GM10266 (cell line): ENCODE data around the gene ACTL6B.
A peak's percentile ranks its signal among the peaks of the same experiment; 100 is the strongest.
"Not testable (repeated sequence)": the region's sequence is repeated elsewhere in the genome, so short reads cannot be mapped to it uniquely, and the experiment has no call there.

Experiments
- DNase-seq: peaks from one replicate; pipeline ENCODE4 v3.0.0; 2012; ENCODE audit errors: extremely low spot score
- TF ChIP-seq, protein P1 (sequence below): IDR thresholded peaks from 2 replicates; pipeline ENCODE4 v1.5.1; 2012; ENCODE audit warnings: mild to moderate bottlenecking, low read depth; ENCODE audit not compliant: control insufficient read depth, insufficient read depth; ENCODE audit errors: missing control alignments

ACTL6B gene

DNA sequence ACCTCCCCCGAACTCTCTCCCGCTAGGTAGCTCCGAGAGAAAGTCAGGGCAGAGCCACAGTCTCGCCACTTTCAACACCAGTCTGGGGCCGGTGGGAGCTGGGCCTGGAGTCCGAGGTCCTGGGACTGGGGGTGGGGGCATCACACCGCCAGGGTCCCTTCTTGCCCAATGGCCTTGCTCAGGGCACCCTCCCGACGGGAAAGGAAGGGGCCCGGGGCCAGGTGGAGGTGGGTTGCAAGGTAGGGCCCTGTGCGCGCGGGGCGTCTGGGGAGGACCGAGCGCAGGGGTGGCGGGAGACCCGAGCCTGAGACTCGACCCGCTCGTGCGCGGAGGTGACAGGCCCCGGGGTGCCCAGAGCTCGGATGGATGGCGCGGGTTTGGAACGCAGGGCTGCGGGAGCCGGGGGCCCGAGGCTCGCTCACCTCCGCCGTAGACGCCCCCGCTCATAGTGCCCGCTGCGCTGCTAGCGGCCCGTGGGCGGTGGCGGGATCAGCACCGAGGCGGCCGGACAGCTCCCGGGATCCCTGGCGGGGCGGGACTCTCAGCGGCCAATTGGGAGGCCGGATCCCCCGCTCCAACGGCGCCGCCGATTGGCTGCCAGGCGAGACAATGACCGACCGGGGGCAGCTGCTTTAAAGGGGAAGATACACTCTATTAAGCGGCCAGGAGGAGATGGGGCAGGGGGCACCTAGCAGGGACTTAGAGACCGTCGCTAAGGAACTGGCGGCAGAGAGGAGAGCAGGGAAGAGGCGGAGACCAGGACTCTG is at the start of gene ACTL6B:
ACTL6B (minus strand) TSS at position 541 of the 767 bp plus-strand sequence; CDS start at position 447, 94 bp downstream.
- TF ChIP-seq, protein P1, sequence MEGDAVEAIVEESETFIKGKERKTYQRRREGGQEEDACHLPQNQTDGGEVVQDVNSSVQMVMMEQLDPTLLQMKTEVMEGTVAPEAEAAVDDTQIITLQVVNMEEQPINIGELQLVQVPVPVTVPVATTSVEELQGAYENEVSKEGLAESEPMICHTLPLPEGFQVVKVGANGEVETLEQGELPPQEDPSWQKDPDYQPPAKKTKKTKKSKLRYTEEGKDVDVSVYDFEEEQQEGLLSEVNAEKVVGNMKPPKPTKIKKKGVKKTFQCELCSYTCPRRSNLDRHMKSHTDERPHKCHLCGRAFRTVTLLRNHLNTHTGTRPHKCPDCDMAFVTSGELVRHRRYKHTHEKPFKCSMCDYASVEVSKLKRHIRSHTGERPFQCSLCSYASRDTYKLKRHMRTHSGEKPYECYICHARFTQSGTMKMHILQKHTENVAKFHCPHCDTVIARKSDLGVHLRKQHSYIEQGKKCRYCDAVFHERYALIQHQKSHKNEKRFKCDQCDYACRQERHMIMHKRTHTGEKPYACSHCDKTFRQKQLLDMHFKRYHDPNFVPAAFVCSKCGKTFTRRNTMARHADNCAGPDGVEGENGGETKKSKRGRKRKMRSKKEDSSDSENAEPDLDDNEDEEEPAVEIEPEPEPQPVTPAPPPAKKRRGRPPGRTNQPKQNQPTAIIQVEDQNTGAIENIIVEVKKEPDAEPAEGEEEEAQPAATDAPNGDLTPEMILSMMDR = no peak
- DNase-seq = no peak

DNA sequence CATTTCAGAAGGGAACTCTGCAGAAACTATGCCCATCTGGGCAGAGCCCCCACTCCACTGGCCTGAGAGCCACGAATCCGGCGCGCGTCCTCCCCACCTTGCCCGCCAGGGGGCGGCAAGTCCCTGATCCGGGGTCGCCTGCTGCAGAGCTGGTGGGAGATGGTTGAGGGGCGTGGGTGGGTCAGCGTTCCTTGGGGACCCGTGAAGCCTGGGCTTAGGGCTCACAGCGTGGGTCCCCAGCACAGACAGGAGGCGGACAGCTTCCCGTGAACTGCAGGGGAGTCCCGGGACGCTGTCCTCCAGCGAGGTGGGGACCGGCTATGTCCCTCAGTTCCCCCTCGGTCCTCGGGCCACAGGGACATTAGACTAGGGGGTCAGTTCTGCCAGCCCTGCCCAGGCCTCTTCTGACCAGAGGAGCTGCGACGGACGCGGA is 49.1 kb upstream of the ACTL6B start:
- peak; percentile 88 for DNase-seq
- TF ChIP-seq, protein P1 = peak; percentile 97

DNA sequence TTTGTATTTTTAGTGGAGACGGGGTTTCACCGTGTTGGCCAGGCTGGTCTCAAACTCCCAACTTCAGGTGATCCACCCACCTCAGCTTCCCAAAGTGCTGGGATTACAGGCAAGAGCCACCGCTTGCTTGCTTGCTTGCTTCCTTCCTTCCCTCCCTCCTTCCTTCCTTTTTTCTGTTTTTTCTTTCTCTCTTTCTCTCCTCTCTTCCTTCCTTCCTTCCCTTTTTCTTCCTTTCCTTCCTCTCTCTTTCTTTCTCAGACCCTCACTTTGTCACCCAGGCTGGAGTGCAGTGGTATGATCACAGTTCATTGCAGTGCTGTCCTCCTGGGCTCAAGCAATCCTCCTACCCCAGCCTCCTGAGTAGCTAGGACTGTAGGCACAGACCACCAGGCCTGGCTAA is 44.8 kb upstream of the ACTL6B start:
- not testable (repeated sequence) for DNase-seq

DNA sequence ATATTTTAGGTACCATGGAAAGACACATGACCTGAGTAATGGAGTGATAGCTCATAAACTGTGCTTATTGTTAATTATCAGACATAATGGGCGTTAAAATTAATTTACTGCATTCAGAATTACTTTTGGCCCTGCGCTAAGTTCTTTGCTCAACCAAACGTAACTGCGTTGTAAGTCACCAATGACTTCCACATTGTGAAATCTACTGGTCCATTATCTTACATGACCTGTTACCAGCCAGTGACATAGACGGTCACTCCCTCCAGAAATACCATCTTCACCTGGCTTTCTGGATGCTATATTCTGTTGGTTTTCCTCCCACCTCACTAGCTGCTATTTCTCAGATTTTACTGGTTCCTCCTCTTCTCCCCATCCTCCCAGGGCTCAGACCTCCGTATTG is 42.8 kb upstream of the ACTL6B start:
- DNase-seq = no peak

DNA sequence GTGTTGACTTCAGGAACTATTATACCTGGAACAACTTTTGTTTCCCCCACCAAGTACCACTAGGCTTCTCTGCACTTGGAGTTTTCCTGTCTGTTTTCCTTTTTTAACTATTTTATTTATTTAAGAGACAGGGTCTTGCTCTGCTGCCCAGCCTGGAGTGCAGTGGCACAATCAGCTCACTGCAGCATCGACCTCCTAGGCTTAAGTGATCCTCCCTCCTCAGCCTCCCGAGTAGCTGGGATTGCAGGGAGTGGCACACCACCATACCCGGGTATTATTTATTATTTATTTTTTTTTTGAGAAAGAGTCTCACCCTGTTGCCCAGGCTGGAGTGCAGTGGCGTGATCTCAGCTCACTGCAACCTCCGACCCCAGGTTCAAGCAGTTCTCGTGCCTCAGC is 39.9 kb upstream of the ACTL6B start:
- no peak for DNase-seq
- TF ChIP-seq, protein P1 = no peak

More for the DNA sequence above, 42.8 kb upstream of the ACTL6B start:
- TF ChIP-seq, protein P1 = no peak

DNA sequence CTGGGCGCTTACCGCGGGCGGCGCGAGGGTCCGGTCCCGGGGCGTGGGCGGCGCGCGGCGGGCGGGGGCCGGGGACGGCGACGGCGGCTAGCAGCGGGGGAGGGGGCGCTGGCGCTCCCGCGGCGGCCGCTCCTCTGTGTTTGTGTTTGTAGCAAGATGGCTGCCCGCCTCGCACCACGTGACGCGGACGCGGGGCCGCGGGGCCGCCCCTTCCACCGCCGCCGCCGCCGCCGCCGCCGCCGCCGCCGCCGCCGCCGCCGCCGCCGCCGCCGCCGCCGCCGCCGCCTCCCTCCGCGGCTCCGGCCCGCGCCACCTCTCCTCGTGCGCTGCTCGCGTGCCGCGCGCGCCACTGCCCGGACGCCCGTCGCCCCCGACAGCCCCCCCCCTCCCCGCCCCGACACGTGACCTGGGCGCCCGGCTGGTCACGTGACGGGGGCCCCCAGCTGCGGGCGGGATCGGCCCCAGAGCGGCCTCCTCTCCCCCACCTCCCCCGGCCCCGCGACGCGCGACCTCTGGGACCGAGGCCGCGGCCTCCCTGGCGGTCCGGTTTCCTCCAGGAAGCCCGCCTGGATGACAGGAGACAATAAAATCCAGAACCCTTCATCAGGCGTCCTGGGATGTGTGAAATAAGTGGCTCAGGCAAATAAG is 38.0 kb upstream of the ACTL6B start, which contains the start of gene GIGYF1:
GIGYF1 (minus strand) TSS at position 153 of the 648 bp plus-strand sequence. CDS start 6,012 bp downstream, outside the sequence.
- TF ChIP-seq, protein P1 = no peak
- DNase-seq = peak; percentile 93

DNA sequence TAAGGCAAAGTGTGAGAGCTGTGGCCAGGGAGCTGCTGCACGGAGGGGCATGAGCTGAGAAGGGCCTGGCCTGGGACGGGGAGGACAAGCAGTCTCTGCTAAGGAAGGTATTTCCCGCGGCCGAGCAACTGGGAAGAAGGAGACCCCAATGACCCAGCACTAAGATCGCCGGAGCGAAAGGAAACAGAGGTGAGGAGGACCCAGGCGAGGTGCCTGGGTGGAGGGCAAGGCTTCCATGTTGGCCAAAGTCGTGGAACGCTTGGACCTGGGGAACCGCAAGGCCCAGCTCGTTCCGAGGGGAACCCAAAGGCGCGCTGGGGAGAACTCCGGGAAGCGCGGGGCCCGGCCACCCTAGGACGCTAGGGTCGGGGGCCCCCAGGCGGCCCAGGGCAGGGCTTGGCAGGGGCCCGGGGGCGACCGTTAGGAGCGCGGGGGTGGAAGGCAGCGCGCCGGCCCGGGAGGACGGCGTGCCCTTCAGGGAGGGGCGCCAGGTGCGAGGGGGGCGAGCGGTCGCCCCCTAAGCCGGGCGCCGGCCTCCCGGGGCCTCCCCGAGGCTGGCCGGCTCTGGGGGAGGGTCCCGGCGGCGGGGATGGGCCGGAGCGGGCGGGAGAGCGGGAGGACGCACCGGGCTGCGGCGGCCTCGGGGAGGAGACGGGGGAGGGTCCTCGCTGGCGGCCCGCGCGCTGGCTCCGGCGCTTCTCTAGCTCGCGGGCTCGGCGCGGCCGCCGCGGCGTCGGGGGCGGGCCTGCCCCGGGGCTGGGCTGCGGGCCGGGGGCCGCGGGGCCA is 37.3 kb upstream of the ACTL6B start:
- peak; percentile 41 for DNase-seq
- TF ChIP-seq, protein P1 = no peak
